WI38 (cell line): ENCODE data around the gene MET.

ENCODE experiments used
- H3K4me3 ChIP-seq: 2 replicates; pipeline ENCODE4 v1.5.1; 2011; ENCODE audit warnings: low read depth, mild to moderate bottlenecking, control low read depth, low read length
- CTCF ChIP-seq: IDR thresholded peaks from 2 replicates; pipeline ENCODE4 v1.5.1; 2012; ENCODE audit warnings: low read depth, mild to moderate bottlenecking, control low read depth, low read length

The MET gene

DNA sequence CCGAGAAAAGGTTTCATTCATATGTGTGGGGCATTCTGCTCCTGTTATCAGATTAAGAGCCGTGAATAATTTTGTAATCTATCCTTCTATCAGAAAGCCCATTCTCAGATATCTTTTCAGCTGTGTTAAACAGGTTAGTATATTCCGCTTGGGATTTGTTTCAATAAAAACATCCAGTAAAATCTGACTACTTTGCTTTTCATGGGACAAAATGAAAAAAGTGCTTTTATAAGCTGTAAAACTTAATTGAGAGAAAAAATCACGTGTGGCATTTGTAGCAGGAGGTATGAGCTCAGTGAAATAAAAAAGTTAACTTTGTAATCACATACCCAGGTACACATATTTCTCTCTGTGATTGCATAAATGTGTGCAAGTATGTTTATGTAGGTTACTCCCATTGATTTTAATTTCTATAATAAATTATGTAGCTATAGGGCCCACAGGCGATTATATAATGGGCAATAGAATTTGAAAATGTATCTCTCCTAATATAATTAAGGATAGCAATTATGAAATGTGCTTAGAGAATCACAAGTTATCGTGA lies 3.9 kb downstream of the MET start:
- no peak for TF ChIP-seq CTCF
- H3K4me3 ChIP-seq: no peak overlapping the region

DNA sequence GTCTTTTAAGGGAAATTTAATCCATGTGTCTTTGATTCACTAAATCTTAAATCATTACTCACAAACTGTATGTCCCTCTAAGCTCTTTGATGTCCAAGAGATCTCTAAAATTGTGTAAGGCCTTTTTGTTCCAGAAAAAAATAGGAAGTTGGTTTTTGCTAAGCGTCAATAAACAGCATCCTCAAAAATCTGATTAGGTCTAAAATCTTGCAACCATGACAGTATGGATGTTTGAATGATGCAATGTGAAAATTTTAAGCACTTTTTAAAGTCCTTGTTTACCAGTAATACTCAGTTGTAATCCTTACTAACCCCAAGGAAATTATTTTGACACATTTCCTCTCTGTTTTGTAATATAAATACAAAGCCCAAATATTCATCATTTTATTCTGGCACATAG lies 6.8 kb downstream of the MET start:
- TF ChIP-seq CTCF: no peak
- H3K4me3 ChIP-seq: no peak overlapping the region

GRCh38 chr7:116679500-116679899 lies 7.5 kb downstream of the MET start:
- no peak overlapping the region for H3K4me3 ChIP-seq
- no peak for TF ChIP-seq CTCF

GRCh38 chr7:116683786-116684185 lies 11.8 kb downstream of the MET start:
- no peak overlapping the region for H3K4me3 ChIP-seq
- TF ChIP-seq CTCF: no peak

DNA sequence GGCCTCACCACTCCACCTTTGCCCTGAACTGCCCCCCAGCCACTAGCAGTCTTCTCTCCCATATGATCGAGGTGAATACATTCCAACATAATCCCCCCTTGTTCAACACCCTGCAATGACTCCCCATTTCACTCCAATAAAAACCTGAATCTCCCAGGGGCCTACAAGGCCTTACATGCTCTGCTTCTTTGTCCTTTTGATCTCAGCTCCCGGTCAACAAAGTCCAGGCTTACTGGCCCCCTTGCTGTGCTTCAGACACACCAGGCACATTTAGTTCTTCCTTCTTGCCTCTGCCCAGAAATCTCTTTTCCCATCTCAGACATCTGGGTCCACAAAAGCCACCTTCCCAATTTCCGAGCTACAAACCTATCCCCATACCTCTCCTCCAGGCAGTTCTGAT lies 14.0 kb downstream of the MET start:
- H3K4me3 ChIP-seq: no peak overlapping the region
- no peak for TF ChIP-seq CTCF

DNA sequence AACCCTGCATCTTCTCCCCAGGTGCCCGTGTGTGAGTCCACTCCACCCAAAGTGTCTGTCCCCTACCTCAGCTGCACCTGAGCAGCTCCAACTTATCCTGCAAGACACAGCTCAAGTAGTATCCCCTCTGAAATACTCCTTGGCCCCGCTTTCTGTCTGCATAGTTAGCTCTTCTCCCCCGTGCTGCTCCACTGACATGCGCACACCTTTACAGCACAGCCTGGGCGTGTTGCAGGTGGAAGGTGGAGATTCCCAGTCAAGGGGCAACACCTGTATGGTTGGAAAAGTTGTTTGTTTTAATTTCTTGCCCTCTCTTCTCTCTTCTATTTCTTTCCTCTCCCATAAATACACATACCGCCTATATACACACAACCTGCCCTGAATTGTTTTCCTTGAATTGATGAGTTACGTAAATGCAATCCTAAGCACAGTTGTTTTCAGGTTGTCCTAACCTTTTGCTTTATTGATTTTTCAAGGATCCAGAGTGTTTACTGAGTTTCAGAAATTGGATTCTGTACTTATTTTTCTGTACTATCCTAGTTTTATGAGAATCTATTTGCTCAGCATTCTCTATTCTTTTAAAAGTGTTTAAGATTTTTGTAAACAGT lies 14.9 kb downstream of the MET start:
- H3K4me3 ChIP-seq: no peak overlapping the region
- TF ChIP-seq CTCF: no peak

DNA sequence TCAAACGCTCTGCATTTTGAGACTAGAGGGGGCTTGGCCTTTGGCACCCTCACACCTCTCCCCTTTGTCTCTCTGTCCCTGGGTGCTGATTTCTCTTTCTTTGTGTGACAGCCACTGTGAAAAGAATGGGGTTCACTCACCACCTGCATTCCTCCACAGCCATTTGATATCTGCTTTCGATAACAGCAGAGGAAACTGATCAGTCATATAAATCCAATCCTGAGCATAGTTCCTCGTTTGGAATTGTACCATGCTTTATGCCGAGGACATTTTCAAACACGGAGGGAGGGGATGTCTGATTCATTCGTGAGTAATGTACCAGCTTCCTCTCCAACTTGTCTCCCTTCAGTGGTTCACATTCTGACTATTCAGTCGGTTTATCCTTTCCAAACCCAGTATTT lies 15.8 kb downstream of the MET start:
- no peak for TF ChIP-seq CTCF
- H3K4me3 ChIP-seq: no peak overlapping the region
